PC-9 (cell line): ENCODE measurements around the gene MOSPD2.

Experiments
- EZH2 ChIP-seq: fragments of 200-600 bp; sonication (generic); IDR thresholded peaks from 2 replicates; pipeline ENCODE4 v1.8.0; 2017; ENCODE audit warnings: antibody characterized with exemption, low read depth
- TF ChIP-seq, protein P1 (sequence below): fragments of 200-600 bp; sonication (generic); conservative IDR thresholded peaks from 2 replicates; pipeline ENCODE4 v1.6.1; 2017; ENCODE audit warnings: mixed run types, antibody characterized with exemption, mild to moderate bottlenecking, moderate library complexity

DNA sequence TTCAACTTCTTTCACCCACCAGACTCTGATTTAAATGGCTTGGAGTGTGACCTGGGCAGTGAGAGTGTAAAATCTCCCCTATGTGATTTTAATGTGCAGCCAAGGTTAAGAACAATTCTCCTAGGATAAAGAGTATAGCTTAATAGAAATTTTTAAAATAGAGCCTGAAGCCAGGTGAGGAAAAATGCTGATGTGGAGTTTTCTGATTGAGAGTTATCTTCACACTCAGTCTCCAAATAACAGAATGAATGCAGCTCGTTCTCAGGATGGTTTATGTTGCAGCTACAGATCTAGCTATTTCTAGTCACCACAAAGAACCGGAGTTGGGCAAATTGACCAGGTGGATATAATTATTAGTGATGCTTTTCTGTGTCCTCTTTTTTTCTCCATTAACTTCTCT lies 70.7 kb downstream of the MOSPD2 start:
- TF ChIP-seq, protein P1, sequence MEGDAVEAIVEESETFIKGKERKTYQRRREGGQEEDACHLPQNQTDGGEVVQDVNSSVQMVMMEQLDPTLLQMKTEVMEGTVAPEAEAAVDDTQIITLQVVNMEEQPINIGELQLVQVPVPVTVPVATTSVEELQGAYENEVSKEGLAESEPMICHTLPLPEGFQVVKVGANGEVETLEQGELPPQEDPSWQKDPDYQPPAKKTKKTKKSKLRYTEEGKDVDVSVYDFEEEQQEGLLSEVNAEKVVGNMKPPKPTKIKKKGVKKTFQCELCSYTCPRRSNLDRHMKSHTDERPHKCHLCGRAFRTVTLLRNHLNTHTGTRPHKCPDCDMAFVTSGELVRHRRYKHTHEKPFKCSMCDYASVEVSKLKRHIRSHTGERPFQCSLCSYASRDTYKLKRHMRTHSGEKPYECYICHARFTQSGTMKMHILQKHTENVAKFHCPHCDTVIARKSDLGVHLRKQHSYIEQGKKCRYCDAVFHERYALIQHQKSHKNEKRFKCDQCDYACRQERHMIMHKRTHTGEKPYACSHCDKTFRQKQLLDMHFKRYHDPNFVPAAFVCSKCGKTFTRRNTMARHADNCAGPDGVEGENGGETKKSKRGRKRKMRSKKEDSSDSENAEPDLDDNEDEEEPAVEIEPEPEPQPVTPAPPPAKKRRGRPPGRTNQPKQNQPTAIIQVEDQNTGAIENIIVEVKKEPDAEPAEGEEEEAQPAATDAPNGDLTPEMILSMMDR: no peak
- no peak for TF ChIP-seq EZH2
